Activated CD4-positive, alpha-beta T cell treated with anti-CD3 and anti-CD28 coated beads for 4 hours (primary cell): ENCODE data around the gene WDR91.
"Not testable (repeated sequence)": the region's sequence is repeated elsewhere in the genome, so short reads cannot be mapped to it uniquely, and the experiment has no call there.

Experiments
- DNase-seq, 2 donors: peaks; one replicate each; pipeline ENCODE4 v3.0.0-alpha.2; 2020

Gene WDR91

GRCh38 chr7:135232720-135233119, 21.4 kb upstream of the WDR91 start:
- no peak for DNase-seq

GRCh38 chr7:135232087-135232486, 20.8 kb upstream of the WDR91 start:
- DNase-seq, result no peak

- no peak for DNase-seq
Observed at GRCh38 chr7:135231686-135232085, 20.4 kb upstream of the WDR91 start.

GRCh38 chr7:135224027-135224426, 12.7 kb upstream of the WDR91 start:
- DNase-seq, result no peak

GRCh38 chr7:135217645-135218509, 6.6 kb upstream of the WDR91 start:
- DNase-seq, result no peak

GRCh38 chr7:135215698-135216097, 4.4 kb upstream of the WDR91 start:
- no peak for DNase-seq

GRCh38 chr7:135215180-135215579, 3.9 kb upstream of the WDR91 start:
- DNase-seq, result no peak

- no peak for DNase-seq
Observed at GRCh38 chr7:135213831-135214230, 2.5 kb upstream of the WDR91 start.

GRCh38 chr7:135211946-135212685, 790 bp upstream of the WDR91 start:
- DNase-seq, result not testable (repeated sequence)

GRCh38 chr7:135210888-135211178, 493 bp downstream of the WDR91 start:
- DNase-seq, result no peak

- DNase-seq, result no peak
Observed at GRCh38 chr7:135209225-135209834, 2.0 kb downstream of the WDR91 start.

- no peak for DNase-seq
Observed at GRCh38 chr7:135208102-135208793, 3.1 kb downstream of the WDR91 start.

GRCh38 chr7:135207406-135208101, 3.8 kb downstream of the WDR91 start:
- no peak for DNase-seq

GRCh38 chr7:135206941-135207391, 4.4 kb downstream of the WDR91 start:
- DNase-seq, result no peak

GRCh38 chr7:135205850-135206249, 5.5 kb downstream of the WDR91 start:
- DNase-seq, result no peak

GRCh38 chr7:135204876-135205275, 6.5 kb downstream of the WDR91 start:
- no peak for DNase-seq

- DNase-seq, result no peak
Observed at GRCh38 chr7:135204341-135204749, 7.0 kb downstream of the WDR91 start.

- no peak for DNase-seq
Observed at GRCh38 chr7:135201350-135201749, 10.0 kb downstream of the WDR91 start.

GRCh38 chr7:135200821-135201331, 10.4 kb downstream of the WDR91 start:
- no peak for DNase-seq

- DNase-seq, result no peak
Observed at GRCh38 chr7:135199439-135199838, 11.9 kb downstream of the WDR91 start.

- no peak for DNase-seq
Observed at GRCh38 chr7:135197906-135198655, 13.2 kb downstream of the WDR91 start.

GRCh38 chr7:135197343-135197742, 14.0 kb downstream of the WDR91 start:
- no peak for DNase-seq
